ENCODE results near the gene DNAH8. TPM values are rescaled to one million over a fixed set of nuclear protein-coding genes. Genes with fewer than 3 reads are reported as not detected.

Gene DNAH8
- total RNA-seq, 1 experiment from 2014 or later: not detected

DNA sequence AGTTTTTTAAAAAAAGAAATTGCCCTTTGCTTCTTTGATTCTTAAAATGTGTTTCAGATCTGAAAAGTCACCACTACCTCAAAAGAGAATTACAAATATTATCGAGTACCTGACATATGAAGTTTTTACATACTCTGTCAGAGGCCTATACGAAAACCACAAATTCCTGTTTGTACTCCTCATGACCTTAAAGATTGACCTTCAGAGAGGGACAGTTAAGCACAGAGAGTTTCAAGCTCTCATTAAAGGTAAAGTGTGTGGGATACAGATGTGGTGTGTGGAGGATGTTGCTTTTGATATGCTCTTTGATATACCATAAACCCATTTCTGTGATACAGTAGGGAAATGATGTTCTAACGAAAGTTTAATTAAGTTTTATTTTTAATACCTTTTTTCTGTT lies 223.6 kb downstream of the DNAH8 start:
- H3K27ac Mint-ChIP-seq (ENCODE audit: low read depth, unreplicated experiment): no peak overlapping the region

DNA sequence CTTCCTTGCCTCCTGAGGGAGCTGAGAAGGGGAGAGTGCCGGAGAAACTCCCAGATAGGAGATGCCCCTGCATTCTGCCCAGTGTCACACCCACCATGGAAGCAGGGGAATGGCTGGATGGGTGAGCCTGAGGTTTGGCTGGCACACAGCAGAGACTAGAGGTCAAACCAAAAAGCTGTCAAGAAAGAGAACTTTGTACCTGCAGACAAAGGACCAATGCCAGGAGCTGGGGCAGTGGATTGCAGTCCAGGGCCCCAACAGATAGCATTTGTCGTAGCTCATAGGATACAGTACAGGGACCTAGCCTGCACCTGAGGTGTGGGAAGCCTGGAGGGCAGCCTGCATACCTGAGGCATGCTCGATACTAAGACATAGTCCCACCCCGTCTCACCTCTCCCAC lies 227.3 kb downstream of the DNAH8 start:
- Mint-ChIP-seq H3K27me3 (ENCODE audit: insufficient read depth, unreplicated experiment) (no peaks in the 10 kb centered on the region), H3K27ac (ENCODE audit: low read depth, unreplicated experiment) (no peak overlapping the region), H3K4me1 (ENCODE audit: insufficient read depth, unreplicated experiment) (no peaks in the 10 kb centered on the region), H3K9me3 (ENCODE audit: unreplicated experiment) (no peaks in the 10 kb centered on the region), H3K36me3 (ENCODE audit: insufficient read depth, unreplicated experiment) (no peaks in the 10 kb centered on the region), H3K4me3 (ENCODE audit: unreplicated experiment) (no peak overlapping the region)
- POLR2A ChIA-PET: no interaction called here
- intact Hi-C loops (cut with micrococcal nuclease): no loop called here
- TF ChIP-seq, protein P1, sequence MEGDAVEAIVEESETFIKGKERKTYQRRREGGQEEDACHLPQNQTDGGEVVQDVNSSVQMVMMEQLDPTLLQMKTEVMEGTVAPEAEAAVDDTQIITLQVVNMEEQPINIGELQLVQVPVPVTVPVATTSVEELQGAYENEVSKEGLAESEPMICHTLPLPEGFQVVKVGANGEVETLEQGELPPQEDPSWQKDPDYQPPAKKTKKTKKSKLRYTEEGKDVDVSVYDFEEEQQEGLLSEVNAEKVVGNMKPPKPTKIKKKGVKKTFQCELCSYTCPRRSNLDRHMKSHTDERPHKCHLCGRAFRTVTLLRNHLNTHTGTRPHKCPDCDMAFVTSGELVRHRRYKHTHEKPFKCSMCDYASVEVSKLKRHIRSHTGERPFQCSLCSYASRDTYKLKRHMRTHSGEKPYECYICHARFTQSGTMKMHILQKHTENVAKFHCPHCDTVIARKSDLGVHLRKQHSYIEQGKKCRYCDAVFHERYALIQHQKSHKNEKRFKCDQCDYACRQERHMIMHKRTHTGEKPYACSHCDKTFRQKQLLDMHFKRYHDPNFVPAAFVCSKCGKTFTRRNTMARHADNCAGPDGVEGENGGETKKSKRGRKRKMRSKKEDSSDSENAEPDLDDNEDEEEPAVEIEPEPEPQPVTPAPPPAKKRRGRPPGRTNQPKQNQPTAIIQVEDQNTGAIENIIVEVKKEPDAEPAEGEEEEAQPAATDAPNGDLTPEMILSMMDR (IDR thresholded peaks at IDR 0.05; ENCODE audit: unreplicated experiment): no peak
- no peak for DNase-seq (ENCODE audit: unreplicated experiment)
- no TSS peak for BruUV-seq (replicated peaks)
- CTCF ChIA-PET: no interaction called here

More for the DNA sequence above, 223.6 kb downstream of the DNAH8 start:
- ChIA-PET CTCF (no interaction called here), POLR2A (no interaction called here)
- TF ChIP-seq, protein P1 (IDR thresholded peaks at IDR 0.05; ENCODE audit: unreplicated experiment): no peak
- DNase-seq (ENCODE audit: unreplicated experiment): no peak
- H3K4me3 Mint-ChIP-seq (ENCODE audit: unreplicated experiment): no peak overlapping the region
- no TSS peak for BruUV-seq (replicated peaks)
- intact Hi-C loops (cut with micrococcal nuclease): no loop called here
- H3K9me3 Mint-ChIP-seq (ENCODE audit: unreplicated experiment): no peaks in the 10 kb centered on the region
- no peaks in the 10 kb centered on the region for H3K27me3 Mint-ChIP-seq (ENCODE audit: insufficient read depth, unreplicated experiment)
- no peaks in the 10 kb centered on the region for H3K36me3 Mint-ChIP-seq (ENCODE audit: insufficient read depth, unreplicated experiment)
- no peaks in the 10 kb centered on the region for H3K4me1 Mint-ChIP-seq (ENCODE audit: insufficient read depth, unreplicated experiment)

DNA sequence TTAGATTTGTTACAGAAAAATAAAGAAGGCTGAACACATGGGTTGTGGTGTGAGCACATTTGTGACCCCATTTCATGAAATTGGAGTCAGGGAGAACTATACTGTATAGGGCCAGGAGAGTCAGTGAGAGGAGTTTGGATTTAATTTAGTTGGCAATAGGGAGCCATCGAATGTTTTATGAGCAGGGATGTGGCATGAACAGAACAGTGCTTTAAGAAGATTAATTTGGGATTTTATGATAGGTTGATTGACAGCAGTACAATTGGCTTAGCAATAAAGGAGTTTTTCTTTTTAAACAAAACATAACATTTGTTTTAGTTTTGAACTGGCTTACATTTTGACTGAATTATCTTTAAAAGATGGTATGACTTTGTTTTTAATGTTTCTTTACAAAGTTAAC lies 227.9 kb downstream of the DNAH8 start:
- CTCF ChIA-PET: no interaction called here
- no peaks in the 10 kb centered on the region for H3K9me3 Mint-ChIP-seq (ENCODE audit: unreplicated experiment)
- no peak overlapping the region for H3K4me3 Mint-ChIP-seq (ENCODE audit: unreplicated experiment)
- no peaks in the 10 kb centered on the region for H3K36me3 Mint-ChIP-seq (ENCODE audit: insufficient read depth, unreplicated experiment)
- no peak overlapping the region for H3K27ac Mint-ChIP-seq (ENCODE audit: low read depth, unreplicated experiment)
- POLR2A ChIA-PET: no interaction called here
- H3K4me1 Mint-ChIP-seq (ENCODE audit: insufficient read depth, unreplicated experiment): no peaks in the 10 kb centered on the region
- intact Hi-C loops (cut with micrococcal nuclease): no loop called here
- TF ChIP-seq, protein P1 (IDR thresholded peaks at IDR 0.05; ENCODE audit: unreplicated experiment): no peak
- BruUV-seq (replicated peaks): no TSS peak
- no peaks in the 10 kb centered on the region for H3K27me3 Mint-ChIP-seq (ENCODE audit: insufficient read depth, unreplicated experiment)
- DNase-seq (ENCODE audit: unreplicated experiment): no peak

DNA sequence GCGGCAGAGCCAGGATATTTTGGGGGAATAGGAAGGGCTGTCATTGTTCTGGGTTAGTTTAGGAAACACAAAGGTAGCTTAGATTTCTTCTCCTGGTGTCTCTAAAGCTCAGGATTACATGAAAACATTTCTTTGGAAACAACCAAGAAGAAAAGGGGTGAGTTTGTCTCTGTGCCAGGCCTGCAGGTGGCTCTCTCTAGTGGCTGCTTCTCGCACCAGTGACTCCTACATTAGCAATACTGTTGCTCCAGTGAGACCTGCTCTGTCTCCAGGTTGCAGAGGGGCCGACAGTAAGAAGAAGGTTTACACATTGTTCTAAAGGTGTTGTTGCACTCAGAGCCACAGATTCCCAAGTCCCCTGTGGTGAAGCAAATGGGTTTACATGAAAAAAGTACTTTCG lies 228.9 kb downstream of the DNAH8 start:
- Mint-ChIP-seq H3K27ac (ENCODE audit: low read depth, unreplicated experiment) (no peak overlapping the region), H3K36me3 (ENCODE audit: insufficient read depth, unreplicated experiment) (no peaks in the 10 kb centered on the region), H3K27me3 (ENCODE audit: insufficient read depth, unreplicated experiment) (no peaks in the 10 kb centered on the region), H3K4me3 (ENCODE audit: unreplicated experiment) (no peak overlapping the region), H3K9me3 (ENCODE audit: unreplicated experiment) (no peaks in the 10 kb centered on the region), H3K4me1 (ENCODE audit: insufficient read depth, unreplicated experiment) (no peaks in the 10 kb centered on the region)
- POLR2A ChIA-PET: no interaction called here
- TF ChIP-seq, protein P1 (IDR thresholded peaks at IDR 0.05; ENCODE audit: unreplicated experiment): no peak
- BruUV-seq (replicated peaks): no TSS peak
- intact Hi-C loops (cut with micrococcal nuclease): no loop called here
- CTCF ChIA-PET: interaction anchor here (0.8 to 0.9 kb wide), 2 partner anchors 72 to 365 kb away, joined by 3 to 5 read pairs; no protein-coding TSS in a partner anchor
- peak; percentile 5 for DNase-seq (ENCODE audit: unreplicated experiment)

All from MCF 10A (cell line).